AG20443 (cell line): ENCODE results near the gene RBM12.
A peak's percentile ranks its signal among the peaks of the same experiment; 100 is the strongest.
"Not testable (repeated sequence)": the region's sequence is repeated elsewhere in the genome, so short reads cannot be mapped to it uniquely, and the experiment has no call there.

Source experiments
- DNase-seq: peaks from one replicate; pipeline ENCODE4 v3.0.0; 2012; ENCODE audit warnings: low spot score, mixed read lengths

RBM12 gene

GRCh38 chr20:35664466-35665206 lies at the start of gene RBM12, which contains the start of gene CPNE1:
RBM12 (minus strand) TSS chr20:35664900; CDS start chr20:35655322, 9,578 bp downstream.
CPNE1 (minus strand) TSS chr20:35664900; CDS start chr20:35632923, 31,977 bp downstream.
- DNase-seq, result peak; percentile 99

GRCh38 chr20:35714127-35714526 lies 49.4 kb upstream of the RBM12 start:
- no peak for DNase-seq

- not testable (repeated sequence) for DNase-seq
Observed at GRCh38 chr20:35713120-35713519, 48.4 kb upstream of the RBM12 start.

GRCh38 chr20:35711588-35712209 lies 47.0 kb upstream of the RBM12 start:
- DNase-seq, result no peak

GRCh38 chr20:35710884-35711587 lies 46.3 kb upstream of the RBM12 start:
- DNase-seq, result no peak

- DNase-seq, result no peak
Observed at GRCh38 chr20:35710039-35710438, 45.3 kb upstream of the RBM12 start.

- DNase-seq, result no peak
Observed at GRCh38 chr20:35709259-35709658, 44.6 kb upstream of the RBM12 start.

- no peak for DNase-seq
Observed at GRCh38 chr20:35708502-35708901, 43.8 kb upstream of the RBM12 start.

- not testable (repeated sequence) for DNase-seq
Observed at GRCh38 chr20:35706591-35707529, 42.2 kb upstream of the RBM12 start.

GRCh38 chr20:35705894-35706293 lies 41.2 kb upstream of the RBM12 start:
- DNase-seq, result not testable (repeated sequence)

- no peak for DNase-seq
Observed at GRCh38 chr20:35704514-35705261, 40.0 kb upstream of the RBM12 start.

- no peak for DNase-seq
Observed at GRCh38 chr20:35702824-35703695, 38.4 kb upstream of the RBM12 start.

- DNase-seq, result peak; percentile 45
Observed at GRCh38 chr20:35702051-35702823, 37.5 kb upstream of the RBM12 start.

GRCh38 chr20:35700625-35701148 lies 36.0 kb upstream of the RBM12 start:
- no peak for DNase-seq

- DNase-seq, result no peak
Observed at GRCh38 chr20:35699957-35700624, 35.4 kb upstream of the RBM12 start.

- DNase-seq, result peak; percentile 95
Observed at GRCh38 chr20:35699127-35699956, 34.6 kb upstream of the RBM12 start, which contains the start of the genes NFS1 and ROMO1. NFS1 (minus strand) TSS chr20:35699352; CDS start chr20:35699288, 64 bp downstream. ROMO1 (plus strand) TSS chr20:35699405; CDS start chr20:35699633, 228 bp downstream.
